ENCODE data around the gene B4GALNT2.

DNA sequence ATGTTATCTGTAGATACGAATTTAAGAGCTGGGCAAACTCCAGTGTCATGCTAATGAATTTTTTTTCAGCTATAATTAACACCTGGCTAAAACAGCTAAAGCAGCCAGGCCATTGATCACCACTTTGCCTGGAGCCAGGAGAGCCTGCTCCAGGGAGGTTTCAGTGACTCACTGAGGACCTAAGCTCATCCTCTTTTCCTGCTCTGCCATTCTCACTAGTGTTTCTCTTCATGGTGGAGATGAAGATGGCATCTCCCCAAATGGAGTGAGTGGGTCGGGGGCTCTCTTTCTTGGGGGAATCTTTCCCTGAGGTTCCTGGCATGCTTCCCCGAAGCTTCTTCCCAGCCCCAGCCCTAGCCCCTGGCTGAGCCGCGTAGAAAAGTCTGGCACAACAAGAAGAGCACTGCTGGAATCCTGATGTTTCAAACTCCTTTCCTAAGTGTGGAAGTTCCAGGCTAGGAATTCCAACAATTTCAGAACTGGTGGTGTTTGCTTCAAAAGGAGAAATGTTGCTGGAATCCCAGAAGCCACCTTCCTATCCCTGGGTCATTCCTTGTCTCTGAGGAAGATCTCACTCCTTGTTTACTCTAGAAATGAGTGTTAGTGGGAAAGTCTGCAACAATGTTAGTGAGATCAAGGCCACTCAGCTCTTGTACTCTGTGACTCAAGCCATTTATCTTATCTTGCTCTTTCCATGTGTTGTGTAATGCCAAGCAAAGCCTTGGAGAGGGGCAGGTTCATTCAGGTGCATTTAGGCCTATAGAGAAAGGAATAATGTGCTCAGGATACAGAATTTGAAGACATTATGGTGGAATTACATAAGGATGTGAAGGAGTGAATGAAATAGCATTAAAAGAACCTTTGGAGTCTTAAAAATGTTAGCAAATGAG is 26.0 kb upstream of the B4GALNT2 start:
- TF ChIP-seq, protein P1, sequence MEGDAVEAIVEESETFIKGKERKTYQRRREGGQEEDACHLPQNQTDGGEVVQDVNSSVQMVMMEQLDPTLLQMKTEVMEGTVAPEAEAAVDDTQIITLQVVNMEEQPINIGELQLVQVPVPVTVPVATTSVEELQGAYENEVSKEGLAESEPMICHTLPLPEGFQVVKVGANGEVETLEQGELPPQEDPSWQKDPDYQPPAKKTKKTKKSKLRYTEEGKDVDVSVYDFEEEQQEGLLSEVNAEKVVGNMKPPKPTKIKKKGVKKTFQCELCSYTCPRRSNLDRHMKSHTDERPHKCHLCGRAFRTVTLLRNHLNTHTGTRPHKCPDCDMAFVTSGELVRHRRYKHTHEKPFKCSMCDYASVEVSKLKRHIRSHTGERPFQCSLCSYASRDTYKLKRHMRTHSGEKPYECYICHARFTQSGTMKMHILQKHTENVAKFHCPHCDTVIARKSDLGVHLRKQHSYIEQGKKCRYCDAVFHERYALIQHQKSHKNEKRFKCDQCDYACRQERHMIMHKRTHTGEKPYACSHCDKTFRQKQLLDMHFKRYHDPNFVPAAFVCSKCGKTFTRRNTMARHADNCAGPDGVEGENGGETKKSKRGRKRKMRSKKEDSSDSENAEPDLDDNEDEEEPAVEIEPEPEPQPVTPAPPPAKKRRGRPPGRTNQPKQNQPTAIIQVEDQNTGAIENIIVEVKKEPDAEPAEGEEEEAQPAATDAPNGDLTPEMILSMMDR (IDR thresholded peaks at IDR 0.05) = no peak
- TF ChIP-seq EZH2 (IDR thresholded peaks at IDR 0.05; ENCODE audit: borderline replicate concordance, insufficient read depth, low read depth, low read length, poor library complexity, severe bottlenecking) = no peak
